Liver (tissue), 9 donors: ENCODE measurements around the gene PIGP. TPM values are rescaled to one million over a fixed set of nuclear protein-coding genes. Genes with fewer than 3 reads are reported as not detected.

Experiments
- DNase-seq: peaks from one replicate; pipeline ENCODE4 v3.0.0-alpha.2; 2017; ENCODE audit warnings: low spot score
- H3K27ac ChIP-seq, 2 donors: one replicate each; pipeline ENCODE4 v1.7.0; 2013; ENCODE audit warnings: inconsistent platforms in 2 of 2, low read length in 2 of 2, control low read depth in 1 of 2, low read depth in 1 of 2, mild to moderate bottlenecking in 1 of 2
- H3K27me3 ChIP-seq, 4 donors: one replicate each; pipeline versions ENCODE4 v1.6.1 to v1.7.0; 2013; ENCODE audit warnings: low read length in 3 of 4, inconsistent platforms in 1 of 4, mild to moderate bottlenecking in 1 of 4, moderate library complexity in 1 of 4; ENCODE audit not compliant: control insufficient read depth in 4 of 4, insufficient read depth in 4 of 4
- H3K36me3 ChIP-seq, 4 donors: one replicate each; pipeline versions ENCODE4 v1.6.1 to v1.7.0; 2013; ENCODE audit warnings: low read length in 3 of 4, mild to moderate bottlenecking in 3 of 4, low read depth in 1 of 4, moderate library complexity in 1 of 4; ENCODE audit not compliant: control insufficient read depth in 4 of 4, insufficient read depth in 3 of 4
- H3K4me1 ChIP-seq, 4 donors: one replicate each; pipeline versions ENCODE4 v1.6.1 to v1.7.0; 2013; ENCODE audit warnings: low read length in 3 of 4, mild to moderate bottlenecking in 3 of 4, moderate library complexity in 1 of 4; ENCODE audit not compliant: control insufficient read depth in 4 of 4, insufficient read depth in 4 of 4
- H3K4me3 ChIP-seq, 3 donors: one replicate each; pipeline versions ENCODE4 v1.6.1 to v1.7.0; 2013; ENCODE audit warnings: low read length in 3 of 3, control low read depth in 1 of 3, low read depth in 1 of 3, mild to moderate bottlenecking in 1 of 3
- H3K9ac ChIP-seq, 2 donors: one replicate each; pipeline ENCODE4 v1.7.0; 2013; ENCODE audit warnings: low read length in 2 of 2, mild to moderate bottlenecking in 2 of 2, moderate library complexity in 2 of 2, control low read depth in 1 of 2, low read depth in 1 of 2
- H3K9me3 ChIP-seq, 4 donors: one replicate each; pipeline versions ENCODE4 v1.6.1 to v1.7.0; 2013; ENCODE audit warnings: low read length in 3 of 4; ENCODE audit not compliant: control insufficient read depth in 4 of 4
- CTCF ChIP-seq: fragments of 150-350 bp; IDR thresholded peaks from 2 replicates; pipeline ENCODE4 v1.5.1; 2017; ENCODE audit warnings: improper control_type of control experiment, low read depth, low read length; ENCODE audit not compliant: missing input control
- EGR1 ChIP-seq, 2 donors: IDR thresholded peaks; 2 replicates each; pipeline ENCODE4 v1.6.1; 2016 to 2018; ENCODE audit warnings: antibody characterized with exemption in 2 of 2, low read depth in 2 of 2
- FOXA1 ChIP-seq: IDR thresholded peaks from 2 replicates; pipeline ENCODE4 v1.6.1; 2016; ENCODE audit warnings: antibody characterized with exemption
- FOXA2 ChIP-seq: IDR thresholded peaks from 2 replicates; pipeline ENCODE4 v1.6.1; 2016; ENCODE audit warnings: antibody characterized with exemption
- GABPA ChIP-seq, 2 donors: IDR thresholded peaks in 1 of 2; conservative IDR thresholded peaks in 1 of 2; 2 replicates each; pipeline ENCODE4 v1.6.1; 2016; ENCODE audit warnings: antibody characterized with exemption in 2 of 2, mild to moderate bottlenecking in 1 of 2, moderate library complexity in 1 of 2
- HNF4A ChIP-seq, 2 donors: conservative IDR thresholded peaks; 2 replicates each; pipeline ENCODE4 v1.6.1; 2016; ENCODE audit warnings: antibody characterized with exemption in 2 of 2, mild to moderate bottlenecking in 2 of 2
- HNF4G ChIP-seq: IDR thresholded peaks from 2 replicates; pipeline ENCODE4 v1.6.1; 2016; ENCODE audit warnings: antibody characterized with exemption
- JUND ChIP-seq, 2 donors: IDR thresholded peaks; 2 replicates each; pipeline ENCODE4 v1.6.1; 2016; ENCODE audit warnings: antibody characterized with exemption in 2 of 2
- MAX ChIP-seq: IDR thresholded peaks from 2 replicates; pipeline ENCODE4 v1.6.1; 2016; ENCODE audit warnings: antibody characterized with exemption
- NR2F2 ChIP-seq: IDR thresholded peaks from 2 replicates; pipeline ENCODE4 v1.6.1; 2016; ENCODE audit warnings: antibody characterized with exemption
- RAD21 ChIP-seq, 2 donors: IDR thresholded peaks; 2 replicates each; pipeline ENCODE4 v1.6.1; 2016; ENCODE audit warnings: antibody characterized with exemption in 2 of 2, mild to moderate bottlenecking in 2 of 2
- RXRA ChIP-seq, 2 donors: IDR thresholded peaks; 2 replicates each; pipeline ENCODE4 v1.6.1; 2017 to 2018; ENCODE audit warnings: antibody characterized with exemption in 2 of 2, mild to moderate bottlenecking in 1 of 2
- SP1 ChIP-seq: IDR thresholded peaks from 2 replicates; pipeline ENCODE4 v1.6.1; 2018; ENCODE audit warnings: antibody characterized with exemption, mild to moderate bottlenecking
- TAF1 ChIP-seq: conservative IDR thresholded peaks from 2 replicates; pipeline ENCODE4 v1.6.1; 2016; ENCODE audit warnings: antibody characterized with exemption, mild to moderate bottlenecking
- YY1 ChIP-seq: IDR thresholded peaks from 2 replicates; pipeline ENCODE4 v1.6.1; 2016; ENCODE audit warnings: antibody characterized with exemption, mild to moderate bottlenecking
- WGBS: extraction: QIAGEN DNeasy Blood & Tissue Kit; methylation state at CpG from one replicate; pipeline ENCODE4 v1.1.7; 2013; 5-methylcytosine and 5-hydroxymethylcytosine counted together
- polyA plus RNA-seq, 2 donors: library from polyadenylated mRNA; stranded (reverse) in 1 of 2; unstranded in 1 of 2; fragments of 200-250 nt in 1 of 2; fragments of >200 nt in 1 of 2; fragmentation: Nextera tagmentation in 1 of 2; extraction: Ambion mirVana in 1 of 2; gene quantifications; one replicate each; pipeline versions ENCODE4 v1.2.1 to v1.2.3, GENCODE V29; 2013 to 2015
- total RNA-seq, 2 donors: library from RNA; depleted of rRNA; stranded (reverse); fragments of >200 nt; gene quantifications; one replicate each; pipeline ENCODE4 v1.2.3, GENCODE V29; 2014
- TF ChIP-seq, protein P1 (sequence below): IDR thresholded peaks from 2 replicates; pipeline ENCODE4 v1.6.1; 2016; ENCODE audit warnings: antibody characterized with exemption
- TF ChIP-seq, protein P2 (sequence below): IDR thresholded peaks from 2 replicates; pipeline ENCODE4 v1.6.1; 2016; ENCODE audit warnings: antibody characterized with exemption, mild to moderate bottlenecking
- donor health status: healthy.
- donor health status: healthy.
- donor health status: healthy.
- donor health status: healthy.
- donor health status: healthy.

PIGP gene
- total and polyA plus RNA-seq, 4 donors, result 3.8 to 26.2 (median 11.7) TPM

DNA sequence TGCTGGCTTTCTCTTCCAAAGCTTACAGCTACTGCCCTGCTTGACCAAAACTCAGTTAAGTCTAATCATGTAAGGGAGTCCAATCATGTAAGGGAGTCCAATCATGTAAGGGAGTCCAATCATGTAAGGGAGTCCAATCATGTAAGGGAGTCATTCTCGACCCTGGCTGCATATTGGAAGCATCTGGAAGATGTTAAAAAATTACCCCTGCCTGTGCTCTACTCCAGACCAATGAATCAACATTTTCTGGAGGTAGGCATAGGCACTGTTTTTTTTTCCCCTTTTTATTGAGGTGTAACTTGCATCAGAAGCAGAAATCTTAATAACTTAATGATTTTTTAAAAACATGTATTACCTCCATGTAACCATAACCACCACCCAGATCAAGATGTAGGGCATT lies 9.4 kb downstream of the PIGP start:
- 91% methylated on average over 1 of the region's 1 CpG for WGBS
- Histone ChIP-seq H3K4me3 (no peak overlapping the region), H3K9me3 (no peaks in the 10 kb centered on the region), H3K4me1 (no peaks in the 10 kb centered on the region), H3K27me3 (no peaks in the 10 kb centered on the region), H3K27ac (no peak overlapping the region), H3K36me3 (peaks cover 0 to 11% (median 4%) of the 10 kb centered on the region in 4 donors), H3K9ac (no peak overlapping the region)
- DNase-seq, result no peak
- no peak for TF ChIP-seq GABPA (IDR thresholded peaks at IDR 0.05 in 1 of 2, conservative IDR thresholded peaks at IDR 0.05 in 1 of 2)
- TF ChIP-seq HNF4A (conservative IDR thresholded peaks at IDR 0.05), result no peak
- TF ChIP-seq CTCF, result no peak
- TF ChIP-seq, protein P1, sequence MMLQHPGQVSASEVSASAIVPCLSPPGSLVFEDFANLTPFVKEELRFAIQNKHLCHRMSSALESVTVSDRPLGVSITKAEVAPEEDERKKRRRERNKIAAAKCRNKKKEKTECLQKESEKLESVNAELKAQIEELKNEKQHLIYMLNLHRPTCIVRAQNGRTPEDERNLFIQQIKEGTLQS, result no peak
- no peak for TF ChIP-seq FOXA2
- no peak for TF ChIP-seq YY1
- TF ChIP-seq JUND (IDR thresholded peaks at IDR 0.05), result no peak
- no peak for TF ChIP-seq MAX
- TF ChIP-seq RXRA (IDR thresholded peaks at IDR 0.05), result no peak
- TF ChIP-seq NR2F2, result no peak
- TF ChIP-seq EGR1 (IDR thresholded peaks at IDR 0.05; ENCODE audit: low read depth in 2 of 2), result no peak
- no peak for TF ChIP-seq HNF4G
- no peak for TF ChIP-seq SP1
- TF ChIP-seq, protein P2, sequence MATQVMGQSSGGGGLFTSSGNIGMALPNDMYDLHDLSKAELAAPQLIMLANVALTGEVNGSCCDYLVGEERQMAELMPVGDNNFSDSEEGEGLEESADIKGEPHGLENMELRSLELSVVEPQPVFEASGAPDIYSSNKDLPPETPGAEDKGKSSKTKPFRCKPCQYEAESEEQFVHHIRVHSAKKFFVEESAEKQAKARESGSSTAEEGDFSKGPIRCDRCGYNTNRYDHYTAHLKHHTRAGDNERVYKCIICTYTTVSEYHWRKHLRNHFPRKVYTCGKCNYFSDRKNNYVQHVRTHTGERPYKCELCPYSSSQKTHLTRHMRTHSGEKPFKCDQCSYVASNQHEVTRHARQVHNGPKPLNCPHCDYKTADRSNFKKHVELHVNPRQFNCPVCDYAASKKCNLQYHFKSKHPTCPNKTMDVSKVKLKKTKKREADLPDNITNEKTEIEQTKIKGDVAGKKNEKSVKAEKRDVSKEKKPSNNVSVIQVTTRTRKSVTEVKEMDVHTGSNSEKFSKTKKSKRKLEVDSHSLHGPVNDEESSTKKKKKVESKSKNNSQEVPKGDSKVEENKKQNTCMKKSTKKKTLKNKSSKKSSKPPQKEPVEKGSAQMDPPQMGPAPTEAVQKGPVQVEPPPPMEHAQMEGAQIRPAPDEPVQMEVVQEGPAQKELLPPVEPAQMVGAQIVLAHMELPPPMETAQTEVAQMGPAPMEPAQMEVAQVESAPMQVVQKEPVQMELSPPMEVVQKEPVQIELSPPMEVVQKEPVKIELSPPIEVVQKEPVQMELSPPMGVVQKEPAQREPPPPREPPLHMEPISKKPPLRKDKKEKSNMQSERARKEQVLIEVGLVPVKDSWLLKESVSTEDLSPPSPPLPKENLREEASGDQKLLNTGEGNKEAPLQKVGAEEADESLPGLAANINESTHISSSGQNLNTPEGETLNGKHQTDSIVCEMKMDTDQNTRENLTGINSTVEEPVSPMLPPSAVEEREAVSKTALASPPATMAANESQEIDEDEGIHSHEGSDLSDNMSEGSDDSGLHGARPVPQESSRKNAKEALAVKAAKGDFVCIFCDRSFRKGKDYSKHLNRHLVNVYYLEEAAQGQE, result no peak
- TF ChIP-seq TAF1, result no peak

DNA sequence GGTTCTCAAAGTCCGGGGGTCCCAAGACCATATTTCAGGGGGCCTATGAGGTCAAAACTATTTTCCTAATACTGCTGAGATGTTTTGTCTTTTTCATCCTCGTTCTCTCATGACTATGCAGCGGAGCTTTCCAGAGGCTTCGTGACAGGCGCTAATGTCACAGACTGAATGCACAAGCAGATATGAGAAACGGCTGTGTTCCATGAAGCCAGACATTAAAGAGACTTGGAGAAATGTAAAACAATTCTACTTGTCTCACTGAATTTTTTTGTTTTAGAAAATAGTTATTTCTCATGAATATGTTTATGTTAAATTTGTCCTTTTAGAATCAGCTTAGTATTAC lies 10.3 kb downstream of the PIGP start:
- WGBS, result 94% methylated on average over 6 of the region's 6 CpGs
- Histone ChIP-seq H3K36me3 (peaks cover 0 to 11% (median 4%) of the 10 kb centered on the region in 4 donors), H3K9me3 (no peaks in the 10 kb centered on the region), H3K27me3 (no peaks in the 10 kb centered on the region), H3K9ac (no peak overlapping the region), H3K4me3 (no peak overlapping the region), H3K4me1 (no peaks in the 10 kb centered on the region), H3K27ac (no peak overlapping the region)
- no peak for DNase-seq
- TF ChIP-seq CTCF, result no peak
- TF ChIP-seq EGR1 (IDR thresholded peaks at IDR 0.05; ENCODE audit: low read depth in 2 of 2), result no peak
- TF ChIP-seq FOXA1, result no peak
- TF ChIP-seq YY1, result no peak
- TF ChIP-seq RAD21 (IDR thresholded peaks at IDR 0.05), result no peak
- TF ChIP-seq FOXA2, result no peak
- TF ChIP-seq, protein P1, result no peak
- no peak for TF ChIP-seq NR2F2
- TF ChIP-seq MAX, result no peak
- TF ChIP-seq HNF4G, result no peak
- TF ChIP-seq HNF4A (conservative IDR thresholded peaks at IDR 0.05), result no peak
- no peak for TF ChIP-seq RXRA (IDR thresholded peaks at IDR 0.05)
- TF ChIP-seq JUND (IDR thresholded peaks at IDR 0.05), result no peak
